ENCODE measurements around the gene RERE. TPM values are rescaled to one million over a fixed set of nuclear protein-coding genes. Genes with fewer than 3 reads are reported as not detected.

The RERE gene
- total RNA-seq, 1 experiment from 2014 or later: 73.4 TPM

GRCh38 chr1:8384088-8384487, 433.4 kb downstream of the RERE start:
- Histone ChIP-seq H3K27ac (no peak overlapping the region), H3K4me1 (replicated peaks; ENCODE audit: insufficient read depth) (no peaks in the 10 kb centered on the region), H2AFZ (no peak overlapping the region), H3K4me3 (no peak overlapping the region), H3K36me3 (ENCODE audit: low read depth) (no peaks in the 10 kb centered on the region), H3K9me2 (ENCODE audit: insufficient read depth) (no peaks in the 10 kb centered on the region), H3K9me3 (ENCODE audit: insufficient read depth, low read depth) (no peaks in the 10 kb centered on the region), H4K20me1 (ENCODE audit: insufficient read depth) (no peaks in the 10 kb centered on the region; the same call in 1 of the 2 replicates), H3K27me3 (ENCODE audit: insufficient read depth, low read depth) (no peaks in the 10 kb centered on the region), H3K79me2 (ENCODE audit: low read depth) (no peaks in the 10 kb centered on the region), H3K4me2 (no peak overlapping the region), H3F3A (ENCODE audit: insufficient read depth, low read depth) (no peaks in the 10 kb centered on the region)
- BruUV-seq (replicated peaks): no TSS peak
- intact Hi-C loops (cut with micrococcal nuclease; ENCODE audit: unreplicated experiment): no loop called here
- CTCF ChIA-PET: no interaction called here
- TF ChIP-seq, protein P1, sequence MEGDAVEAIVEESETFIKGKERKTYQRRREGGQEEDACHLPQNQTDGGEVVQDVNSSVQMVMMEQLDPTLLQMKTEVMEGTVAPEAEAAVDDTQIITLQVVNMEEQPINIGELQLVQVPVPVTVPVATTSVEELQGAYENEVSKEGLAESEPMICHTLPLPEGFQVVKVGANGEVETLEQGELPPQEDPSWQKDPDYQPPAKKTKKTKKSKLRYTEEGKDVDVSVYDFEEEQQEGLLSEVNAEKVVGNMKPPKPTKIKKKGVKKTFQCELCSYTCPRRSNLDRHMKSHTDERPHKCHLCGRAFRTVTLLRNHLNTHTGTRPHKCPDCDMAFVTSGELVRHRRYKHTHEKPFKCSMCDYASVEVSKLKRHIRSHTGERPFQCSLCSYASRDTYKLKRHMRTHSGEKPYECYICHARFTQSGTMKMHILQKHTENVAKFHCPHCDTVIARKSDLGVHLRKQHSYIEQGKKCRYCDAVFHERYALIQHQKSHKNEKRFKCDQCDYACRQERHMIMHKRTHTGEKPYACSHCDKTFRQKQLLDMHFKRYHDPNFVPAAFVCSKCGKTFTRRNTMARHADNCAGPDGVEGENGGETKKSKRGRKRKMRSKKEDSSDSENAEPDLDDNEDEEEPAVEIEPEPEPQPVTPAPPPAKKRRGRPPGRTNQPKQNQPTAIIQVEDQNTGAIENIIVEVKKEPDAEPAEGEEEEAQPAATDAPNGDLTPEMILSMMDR (conservative IDR thresholded peaks at IDR 0.05): no peak
- TF ChIP-seq EZH2 (IDR thresholded peaks at IDR 0.05; ENCODE audit: low read depth): no peak
- POLR2A ChIA-PET (ENCODE audit: unreplicated experiment): no interaction called here
- DNase-seq: no peak

- H3K27ac ChIP-seq: no peak overlapping the region
- no peak for DNase-seq
- H3K4me3 ChIP-seq: no peak overlapping the region
- H3K9me2 ChIP-seq (ENCODE audit: insufficient read depth): no peaks in the 10 kb centered on the region
- TF ChIP-seq, protein P1 (conservative IDR thresholded peaks at IDR 0.05): no peak
- no peak for TF ChIP-seq EZH2 (IDR thresholded peaks at IDR 0.05; ENCODE audit: low read depth)
- POLR2A ChIA-PET (ENCODE audit: unreplicated experiment): interaction anchor here (0.6 kb wide), 1 partner anchor 188 kb away, joined by 5 read pairs; no protein-coding TSS in a partner anchor
- no peaks in the 10 kb centered on the region for H3K79me2 ChIP-seq (ENCODE audit: low read depth)
- H4K20me1 ChIP-seq (ENCODE audit: insufficient read depth): no peaks in the 10 kb centered on the region; the same call in 1 of the 2 replicates
- BruUV-seq (replicated peaks): no TSS peak
- no peak overlapping the region for H3K4me2 ChIP-seq
- H3K4me1 ChIP-seq (replicated peaks; ENCODE audit: insufficient read depth): no peaks in the 10 kb centered on the region
- no peak overlapping the region for H2AFZ ChIP-seq
- H3K36me3 ChIP-seq (ENCODE audit: low read depth): no peaks in the 10 kb centered on the region
- H3K9me3 ChIP-seq (ENCODE audit: insufficient read depth, low read depth): no peaks in the 10 kb centered on the region
- H3F3A ChIP-seq (ENCODE audit: insufficient read depth, low read depth): no peaks in the 10 kb centered on the region
- intact Hi-C loops (cut with micrococcal nuclease; ENCODE audit: unreplicated experiment): no loop called here
- CTCF ChIA-PET: no interaction called here
- no peaks in the 10 kb centered on the region for H3K27me3 ChIP-seq (ENCODE audit: insufficient read depth, low read depth)
Observed at GRCh38 chr1:8382608-8383505, 434.6 kb downstream of the RERE start.

- ChIA-PET POLR2A (ENCODE audit: unreplicated experiment) (no interaction called here), CTCF (no interaction called here)
- no peaks in the 10 kb centered on the region for H3K4me1 ChIP-seq (replicated peaks; ENCODE audit: insufficient read depth)
- no peaks in the 10 kb centered on the region; the same call in 1 of the 2 replicates for H4K20me1 ChIP-seq (ENCODE audit: insufficient read depth)
- no peaks in the 10 kb centered on the region for H3K9me3 ChIP-seq (ENCODE audit: insufficient read depth, low read depth)
- intact Hi-C loops (cut with micrococcal nuclease; ENCODE audit: unreplicated experiment): no loop called here
- no peaks in the 10 kb centered on the region for H3K79me2 ChIP-seq (ENCODE audit: low read depth)
- DNase-seq: no peak
- TF ChIP-seq, protein P1 (conservative IDR thresholded peaks at IDR 0.05): no peak
- no peak for TF ChIP-seq EZH2 (IDR thresholded peaks at IDR 0.05; ENCODE audit: low read depth)
- no TSS peak for BruUV-seq (replicated peaks)
- no peaks in the 10 kb centered on the region for H3K9me2 ChIP-seq (ENCODE audit: insufficient read depth)
- no peaks in the 10 kb centered on the region for H3K27me3 ChIP-seq (ENCODE audit: insufficient read depth, low read depth)
- no peaks in the 10 kb centered on the region for H3F3A ChIP-seq (ENCODE audit: insufficient read depth, low read depth)
- no peak overlapping the region for H3K4me2 ChIP-seq
- H3K27ac ChIP-seq: no peak overlapping the region
- H3K4me3 ChIP-seq: no peak overlapping the region
- H3K36me3 ChIP-seq (ENCODE audit: low read depth): no peaks in the 10 kb centered on the region
- H2AFZ ChIP-seq: no peak overlapping the region
Observed at GRCh38 chr1:8382051-8382505, 435.4 kb downstream of the RERE start.

All from PC-9 (cell line).